Liver (tissue), 3 donors: ENCODE results near the gene THEMIS2.

ENCODE experiments used
- GABPA ChIP-seq, 2 donors: IDR thresholded peaks in 1 of 2; conservative IDR thresholded peaks in 1 of 2; 2 replicates each; pipeline ENCODE4 v1.6.1; 2016; ENCODE audit warnings: antibody characterized with exemption in 2 of 2, mild to moderate bottlenecking in 1 of 2, moderate library complexity in 1 of 2
- SP1 ChIP-seq: IDR thresholded peaks from 2 replicates; pipeline ENCODE4 v1.6.1; 2018; ENCODE audit warnings: antibody characterized with exemption, mild to moderate bottlenecking
- TAF1 ChIP-seq: conservative IDR thresholded peaks from 2 replicates; pipeline ENCODE4 v1.6.1; 2016; ENCODE audit warnings: antibody characterized with exemption, mild to moderate bottlenecking
- TF ChIP-seq, protein P1 (sequence below): fragments of 150-350 bp; IDR thresholded peaks from 2 replicates; pipeline ENCODE4 v1.5.1; 2017; ENCODE audit warnings: improper control_type of control experiment, low read depth, low read length; ENCODE audit not compliant: missing input control
- donor health status: healthy.
- donor health status: healthy.

DNA sequence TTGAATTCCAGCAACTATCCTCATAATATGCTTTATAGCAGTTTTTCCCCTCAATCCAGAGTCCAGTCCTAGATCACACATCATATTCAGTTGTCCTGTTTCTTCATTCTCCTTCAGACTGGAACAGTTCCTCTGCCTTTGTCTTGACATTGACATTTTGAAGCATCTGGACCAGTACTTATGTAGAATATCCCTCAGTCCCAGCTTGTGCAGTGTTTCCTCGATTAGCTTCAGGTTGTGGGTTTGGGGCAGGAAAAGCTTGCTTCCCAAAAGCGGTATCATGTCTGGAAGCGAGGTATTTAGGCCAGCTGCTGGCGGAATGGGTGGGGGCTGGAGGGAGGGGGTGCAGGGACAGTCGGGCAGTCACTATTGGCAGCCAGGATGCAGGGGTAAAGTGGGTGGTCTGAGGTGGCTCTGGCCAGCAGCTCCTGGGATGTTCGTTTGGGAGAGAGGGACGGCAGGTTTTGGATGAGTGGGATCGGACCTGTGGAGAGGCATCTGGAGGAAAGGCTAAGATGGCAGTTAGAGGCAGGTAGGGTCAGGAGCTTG, 6.5 kb downstream of the THEMIS2 start:
- TF ChIP-seq, protein P1, sequence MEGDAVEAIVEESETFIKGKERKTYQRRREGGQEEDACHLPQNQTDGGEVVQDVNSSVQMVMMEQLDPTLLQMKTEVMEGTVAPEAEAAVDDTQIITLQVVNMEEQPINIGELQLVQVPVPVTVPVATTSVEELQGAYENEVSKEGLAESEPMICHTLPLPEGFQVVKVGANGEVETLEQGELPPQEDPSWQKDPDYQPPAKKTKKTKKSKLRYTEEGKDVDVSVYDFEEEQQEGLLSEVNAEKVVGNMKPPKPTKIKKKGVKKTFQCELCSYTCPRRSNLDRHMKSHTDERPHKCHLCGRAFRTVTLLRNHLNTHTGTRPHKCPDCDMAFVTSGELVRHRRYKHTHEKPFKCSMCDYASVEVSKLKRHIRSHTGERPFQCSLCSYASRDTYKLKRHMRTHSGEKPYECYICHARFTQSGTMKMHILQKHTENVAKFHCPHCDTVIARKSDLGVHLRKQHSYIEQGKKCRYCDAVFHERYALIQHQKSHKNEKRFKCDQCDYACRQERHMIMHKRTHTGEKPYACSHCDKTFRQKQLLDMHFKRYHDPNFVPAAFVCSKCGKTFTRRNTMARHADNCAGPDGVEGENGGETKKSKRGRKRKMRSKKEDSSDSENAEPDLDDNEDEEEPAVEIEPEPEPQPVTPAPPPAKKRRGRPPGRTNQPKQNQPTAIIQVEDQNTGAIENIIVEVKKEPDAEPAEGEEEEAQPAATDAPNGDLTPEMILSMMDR: no peak
- no peak for TF ChIP-seq GABPA (IDR thresholded peaks at IDR 0.05 in 1 of 2, conservative IDR thresholded peaks at IDR 0.05 in 1 of 2)
- no peak for TF ChIP-seq TAF1
- no peak for TF ChIP-seq SP1
